GM23338 (cell line): ENCODE data around the gene FAR1. TPM values are rescaled to one million over a fixed set of nuclear protein-coding genes. Genes with fewer than 3 reads are reported as not detected.

Experiments
- ATAC-seq: fragments of 200-7000 bp; cut with Tn5 transposase; 3 replicates; pipeline ENCODE4 v1.9.1; 2020
- DNase-seq: peaks from one replicate; pipeline ENCODE4 v3.0.0-alpha.2; 2015; ENCODE audit warnings: low spot score
- H2AFZ ChIP-seq: fragments of 200-600 bp; sonication (generic); 2 replicates; pipeline ENCODE4 v1.8.0; 2016; ENCODE audit warnings: antibody characterized with exemption, mild to moderate bottlenecking, moderate library complexity
- H3F3A ChIP-seq: fragments of 200-600 bp; sonication (generic); replicated peaks from 2 replicates; pipeline ENCODE4 v1.8.0; 2017; ENCODE audit warnings: antibody characterized with exemption, mixed run types, low read depth
- H3K27ac ChIP-seq: fragments of 200-600 bp; sonication (generic); 2 replicates; pipeline ENCODE4 v1.6.1; 2016; ENCODE audit warnings: low read depth
- H3K27me3 ChIP-seq: fragments of 200-600 bp; sonication (generic); 2 replicates; pipeline ENCODE4 v1.8.0; 2016; ENCODE audit warnings: mild to moderate bottlenecking, mixed run types, moderate library complexity; ENCODE audit not compliant: insufficient read depth
- H3K36me3 ChIP-seq: fragments of 200-600 bp; sonication (generic); 2 replicates; pipeline ENCODE4 v1.8.0; 2016; ENCODE audit warnings: mild to moderate bottlenecking; ENCODE audit not compliant: insufficient read depth
- H3K4me1 ChIP-seq: fragments of 200-600 bp; sonication (generic); 2 replicates; pipeline ENCODE4 v1.8.0; 2016; ENCODE audit warnings: mild to moderate bottlenecking, moderate library complexity; ENCODE audit not compliant: insufficient read depth
- H3K4me2 ChIP-seq: fragments of 200-600 bp; sonication (generic); 2 replicates; pipeline ENCODE4 v1.7.1; 2017; ENCODE audit warnings: mixed run types
- H3K4me3 ChIP-seq: fragments of 200-600 bp; sonication (generic); 2 replicates; pipeline ENCODE4 v1.6.1; 2016; ENCODE audit warnings: mixed run types
- H3K79me2 ChIP-seq: fragments of 200-600 bp; sonication (generic); replicated peaks from 2 replicates; pipeline ENCODE4 v1.8.0; 2017; ENCODE audit warnings: mild to moderate bottlenecking; ENCODE audit not compliant: insufficient read depth
- H3K9me2 ChIP-seq: fragments of 200-600 bp; sonication (generic); 2 replicates; pipeline ENCODE4 v1.8.0; 2017; ENCODE audit not compliant: insufficient read depth
- H4K20me1 ChIP-seq: fragments of 200-600 bp; sonication (generic); replicated peaks from 2 replicates; pipeline ENCODE4 v1.8.0; 2017; ENCODE audit warnings: mild to moderate bottlenecking; ENCODE audit not compliant: insufficient read depth
- H3K27ac Mint-ChIP-seq: 2 replicates; pipeline ENCODE4 v1.8.0; 2020; ENCODE audit warnings: inconsistent platforms, mild to moderate bottlenecking, moderate library complexity, mixed read lengths
- H3K27me3 Mint-ChIP-seq: 3 replicates; pipeline ENCODE4 v1.8.0; 2022; ENCODE audit warnings: low read depth, mild to moderate bottlenecking, moderate library complexity, mixed read lengths, inconsistent platforms; ENCODE audit not compliant: insufficient read depth, poor library complexity
- H3K36me3 Mint-ChIP-seq: 3 replicates; pipeline ENCODE4 v1.8.0; 2021; ENCODE audit warnings: low read depth, mild to moderate bottlenecking, inconsistent platforms, moderate library complexity, mixed read lengths
- H3K4me1 Mint-ChIP-seq: 3 replicates; pipeline ENCODE4 v1.8.0; 2020; ENCODE audit warnings: mild to moderate bottlenecking, inconsistent platforms, mixed read lengths
- H3K4me3 Mint-ChIP-seq: 3 replicates; pipeline ENCODE4 v1.8.0; 2021; ENCODE audit warnings: moderate library complexity, mild to moderate bottlenecking, inconsistent platforms, mixed read lengths
- H3K9me3 Mint-ChIP-seq: 3 replicates; pipeline ENCODE4 v1.8.0; 2020; ENCODE audit warnings: moderate library complexity, mild to moderate bottlenecking, inconsistent platforms, mixed read lengths
- CTCF ChIP-seq, 2 experiments: fragments of 200-600 bp in 1 of 2; sonication (generic) in 1 of 2; conservative IDR thresholded peaks; 2 replicates each; pipeline versions ENCODE4 v1.5.1 to v1.6.1; 2016 to 2017; ENCODE audit warnings: antibody characterized with exemption in 2 of 2, low read depth in 2 of 2, mild to moderate bottlenecking in 2 of 2, moderate library complexity in 1 of 2
- EZH2 ChIP-seq: fragments of 200-600 bp; sonication (generic); IDR thresholded peaks from one replicate; pipeline ENCODE4 v1.8.0; 2017; ENCODE audit warnings: antibody characterized with exemption, mild to moderate bottlenecking, low read depth; ENCODE audit not compliant: unreplicated experiment
- NANOG ChIP-seq: IDR thresholded peaks from 2 replicates; pipeline ENCODE4 v1.6.1; 2016; ENCODE audit warnings: antibody characterized with exemption, borderline replicate concordance
- POLR2AphosphoS5 ChIP-seq: IDR thresholded peaks from 2 replicates; pipeline ENCODE4 v1.6.1; 2016; ENCODE audit warnings: antibody characterized with exemption, low read depth
- REST ChIP-seq: IDR thresholded peaks from one replicate; pipeline ENCODE4 v1.6.1; 2018; ENCODE audit warnings: antibody characterized with exemption; ENCODE audit not compliant: unreplicated experiment
- ZNF114 ChIP-seq: fragments of 250-450 bp; sonication (Bioruptor Pico); IDR thresholded peaks from 2 replicates; pipeline ENCODE4 v1.5.0; 2020; ENCODE audit warnings: mild to moderate bottlenecking, moderate library complexity
- ZNF331 ChIP-seq: fragments of 250-450 bp; sonication (Bioruptor Pico); IDR thresholded peaks from 2 replicates; pipeline ENCODE4 v1.5.0; 2020; ENCODE audit warnings: low read depth, mild to moderate bottlenecking, moderate library complexity
- polyA plus RNA-seq: library from polyadenylated mRNA; unstranded; fragments of >200 nt; fragmentation: Nextera tagmentation; extraction: Ambion mirVana; gene quantifications from 2 replicates; pipeline ENCODE4 v1.2.1, GENCODE V29; 2016
- total RNA-seq: library from RNA; depleted of rRNA; stranded (reverse); fragments of >200 nt; shearing (Covaris generic); gene quantifications from 2 replicates; pipeline ENCODE4 v1.2.3, GENCODE V29; 2014
- TF ChIP-seq, protein P1 (sequence below): fragments of 250-450 bp; sonication (Bioruptor Pico); IDR thresholded peaks from 2 replicates; pipeline ENCODE4 v1.5.0; 2020; ENCODE audit warnings: mild to moderate bottlenecking, moderate library complexity

Gene FAR1
- total and polyA plus RNA-seq, 2 experiments from 2014 or later, result 27.3 to 79.5 TPM

DNA sequence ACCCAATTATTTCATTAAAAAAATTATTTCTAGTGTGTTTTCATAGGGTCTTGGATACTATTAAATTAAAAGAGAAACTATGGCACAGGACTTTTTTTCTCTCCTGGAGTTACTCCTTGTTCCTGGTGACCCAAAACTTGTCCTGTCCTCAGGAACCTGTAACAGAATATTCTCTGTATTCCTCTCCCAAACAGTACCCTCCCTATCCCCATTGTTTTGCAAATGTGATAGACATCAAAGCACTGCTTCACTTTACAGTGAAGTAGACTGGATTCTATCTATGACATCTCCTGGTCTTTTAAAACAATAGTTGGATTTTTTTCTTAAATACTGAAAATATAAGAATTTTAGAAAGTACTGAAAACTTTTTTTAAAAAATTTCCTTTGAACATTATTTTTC lies 37.2 kb downstream of the FAR1 start (continued):
- TF ChIP-seq, protein P1, sequence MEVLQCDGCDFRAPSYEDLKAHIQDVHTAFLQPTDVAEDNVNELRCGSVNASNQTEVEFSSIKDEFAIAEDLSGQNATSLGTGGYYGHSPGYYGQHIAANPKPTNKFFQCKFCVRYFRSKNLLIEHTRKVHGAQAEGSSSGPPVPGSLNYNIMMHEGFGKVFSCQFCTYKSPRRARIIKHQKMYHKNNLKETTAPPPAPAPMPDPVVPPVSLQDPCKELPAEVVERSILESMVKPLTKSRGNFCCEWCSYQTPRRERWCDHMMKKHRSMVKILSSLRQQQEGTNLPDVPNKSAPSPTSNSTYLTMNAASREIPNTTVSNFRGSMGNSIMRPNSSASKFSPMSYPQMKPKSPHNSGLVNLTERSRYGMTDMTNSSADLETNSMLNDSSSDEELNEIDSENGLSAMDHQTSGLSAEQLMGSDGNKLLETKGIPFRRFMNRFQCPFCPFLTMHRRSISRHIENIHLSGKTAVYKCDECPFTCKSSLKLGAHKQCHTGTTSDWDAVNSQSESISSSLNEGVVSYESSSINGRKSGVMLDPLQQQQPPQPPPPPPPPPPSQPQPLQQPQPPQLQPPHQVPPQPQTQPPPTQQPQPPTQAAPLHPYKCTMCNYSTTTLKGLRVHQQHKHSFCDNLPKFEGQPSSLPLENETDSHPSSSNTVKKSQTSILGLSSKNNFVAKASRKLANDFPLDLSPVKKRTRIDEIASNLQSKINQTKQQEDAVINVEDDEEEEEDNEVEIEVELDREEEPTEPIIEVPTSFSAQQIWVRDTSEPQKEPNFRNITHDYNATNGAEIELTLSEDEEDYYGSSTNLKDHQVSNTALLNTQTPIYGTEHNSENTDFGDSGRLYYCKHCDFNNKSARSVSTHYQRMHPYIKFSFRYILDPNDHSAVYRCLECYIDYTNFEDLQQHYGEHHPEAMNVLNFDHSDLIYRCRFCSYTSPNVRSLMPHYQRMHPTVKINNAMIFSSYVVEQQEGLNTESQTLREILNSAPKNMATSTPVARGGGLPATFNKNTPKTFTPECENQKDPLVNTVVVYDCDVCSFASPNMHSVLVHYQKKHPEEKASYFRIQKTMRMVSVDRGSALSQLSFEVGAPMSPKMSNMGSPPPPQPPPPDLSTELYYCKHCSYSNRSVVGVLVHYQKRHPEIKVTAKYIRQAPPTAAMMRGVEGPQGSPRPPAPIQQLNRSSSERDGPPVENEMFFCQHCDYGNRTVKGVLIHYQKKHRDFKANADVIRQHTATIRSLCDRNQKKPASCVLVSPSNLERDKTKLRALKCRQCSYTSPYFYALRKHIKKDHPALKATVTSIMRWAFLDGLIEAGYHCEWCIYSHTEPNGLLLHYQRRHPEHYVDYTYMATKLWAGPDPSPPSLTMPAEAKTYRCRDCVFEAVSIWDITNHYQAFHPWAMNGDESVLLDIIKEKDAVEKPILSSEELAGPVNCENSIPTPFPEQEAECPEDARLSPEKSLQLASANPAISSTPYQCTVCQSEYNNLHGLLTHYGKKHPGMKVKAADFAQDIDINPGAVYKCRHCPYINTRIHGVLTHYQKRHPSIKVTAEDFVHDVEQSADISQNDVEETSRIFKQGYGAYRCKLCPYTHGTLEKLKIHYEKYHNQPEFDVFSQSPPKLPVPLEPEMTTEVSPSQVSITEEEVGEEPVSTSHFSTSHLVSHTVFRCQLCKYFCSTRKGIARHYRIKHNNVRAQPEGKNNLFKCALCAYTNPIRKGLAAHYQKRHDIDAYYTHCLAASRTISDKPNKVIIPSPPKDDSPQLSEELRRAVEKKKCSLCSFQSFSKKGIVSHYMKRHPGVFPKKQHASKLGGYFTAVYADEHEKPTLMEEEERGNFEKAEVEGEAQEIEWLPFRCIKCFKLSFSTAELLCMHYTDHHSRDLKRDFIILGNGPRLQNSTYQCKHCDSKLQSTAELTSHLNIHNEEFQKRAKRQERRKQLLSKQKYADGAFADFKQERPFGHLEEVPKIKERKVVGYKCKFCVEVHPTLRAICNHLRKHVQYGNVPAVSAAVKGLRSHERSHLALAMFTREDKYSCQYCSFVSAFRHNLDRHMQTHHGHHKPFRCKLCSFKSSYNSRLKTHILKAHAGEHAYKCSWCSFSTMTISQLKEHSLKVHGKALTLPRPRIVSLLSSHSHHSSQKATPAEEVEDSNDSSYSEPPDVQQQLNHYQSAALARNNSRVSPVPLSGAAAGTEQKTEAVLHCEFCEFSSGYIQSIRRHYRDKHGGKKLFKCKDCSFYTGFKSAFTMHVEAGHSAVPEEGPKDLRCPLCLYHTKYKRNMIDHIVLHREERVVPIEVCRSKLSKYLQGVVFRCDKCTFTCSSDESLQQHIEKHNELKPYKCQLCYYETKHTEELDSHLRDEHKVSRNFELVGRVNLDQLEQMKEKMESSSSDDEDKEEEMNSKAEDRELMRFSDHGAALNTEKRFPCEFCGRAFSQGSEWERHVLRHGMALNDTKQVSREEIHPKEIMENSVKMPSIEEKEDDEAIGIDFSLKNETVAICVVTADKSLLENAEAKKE (CRISPR knock-in tag), result no peak
- no peak for TF ChIP-seq ZNF114 (CRISPR knock-in tag)
- no peak for TF ChIP-seq EZH2

DNA sequence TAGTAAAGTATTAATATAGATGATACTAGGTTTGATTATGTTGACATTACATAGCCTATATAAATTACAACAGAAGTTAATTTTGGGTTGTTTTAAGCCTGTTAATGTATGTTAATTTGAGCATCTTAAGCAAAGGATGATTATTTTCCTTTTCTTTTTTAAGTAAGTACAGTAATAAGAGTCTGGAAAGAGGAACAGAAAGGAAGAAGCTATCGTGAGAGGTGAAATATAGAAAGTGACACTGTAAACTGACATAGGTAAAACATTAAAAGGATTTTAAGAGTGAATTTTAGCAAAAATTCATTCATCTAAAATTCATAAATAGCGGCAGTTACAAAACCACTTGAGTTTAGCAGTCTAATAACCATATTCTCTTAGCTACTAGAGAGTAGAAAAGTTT lies 45.5 kb downstream of the FAR1 start:
- Histone ChIP-seq H3K27me3 (no peaks in the 10 kb centered on the region), H3K79me2 (no peaks in the 10 kb centered on the region), H3K36me3 (peaks cover 11% of the 10 kb centered on the region; the same call in 1 of the 2 replicates), H3F3A (no peaks in the 10 kb centered on the region), H2AFZ (no peak overlapping the region), H3K4me3 (no peak overlapping the region), H3K27ac (no peak overlapping the region), H3K4me2 (no peak overlapping the region), H3K4me1 (no peaks in the 10 kb centered on the region), H4K20me1 (no peaks in the 10 kb centered on the region), H3K9me2 (no peaks in the 10 kb centered on the region)
- no peak for ATAC-seq
- no peak overlapping the region for H3K27ac Mint-ChIP-seq
- peaks cover 4% of the 10 kb centered on the region; the same call in 1 of the 3 replicates for H3K4me1 Mint-ChIP-seq
- peaks cover 24% of the 10 kb centered on the region for H3K36me3 Mint-ChIP-seq
- no peak for DNase-seq
- H3K4me3 Mint-ChIP-seq, result no peak overlapping the region
- no peaks in the 10 kb centered on the region for H3K9me3 Mint-ChIP-seq
- no peaks in the 10 kb centered on the region for H3K27me3 Mint-ChIP-seq
- TF ChIP-seq POLR2AphosphoS5, result no peak
- TF ChIP-seq NANOG, result no peak
- TF ChIP-seq REST, result no peak
- TF ChIP-seq EZH2, result no peak
- TF ChIP-seq ZNF331 (CRISPR knock-in tag), result no peak
- no peak for TF ChIP-seq ZNF114 (CRISPR knock-in tag)
- TF ChIP-seq CTCF (conservative IDR thresholded peaks at IDR 0.05; ENCODE audit: low read depth in 2 of 2), result no peak
